PC-9 (cell line): ENCODE results near the gene ZNF438. TPM values are rescaled to one million over a fixed set of nuclear protein-coding genes. Genes with fewer than 3 reads are reported as not detected.

Source experiments
- Bru-seq: library from RNA; stranded (reverse); fragments of 400-500 nt; gene quantifications from one replicate; lab custom pipeline; 2021; lab: Mats Ljungman, UMichigan
- BruChase-seq, 2 experiments: library from RNA; stranded (reverse); fragments of 400-500 nt; gene quantifications; one replicate each; lab custom pipeline; 2021; lab: Mats Ljungman, UMichigan
- BruUV-seq: library from RNA; stranded (reverse); fragments of 400-500 nt; replicated peaks from 2 replicates; lab custom pipeline; 2021; lab: Mats Ljungman, UMichigan
- CTCF ChIA-PET: fragments of 300-600 bp; sonication (Branson Sonifier 250); formaldehyde crosslinking; loops from one replicate; lab custom pipeline; 2022; ENCODE audit warnings: antibody characterized with exemption; lab: Charles Lee
- POLR2A ChIA-PET: fragments of 300-600 bp; sonication (Branson Sonifier 250); formaldehyde crosslinking; loops from one replicate; lab custom pipeline; 2022; ENCODE audit warnings: antibody characterized with exemption; ENCODE audit not compliant: unreplicated experiment; lab: Charles Lee
- DNase-seq, 2 experiments: peaks; one replicate each; pipeline versions ENCODE4 v3.0.0 to v3.0.0-alpha.2; 2015 to 2022; ENCODE audit warnings: mixed read lengths in 1 of 2
- H2AFZ ChIP-seq: fragments of 200-600 bp; sonication (generic); 2 replicates; pipeline ENCODE4 v1.8.1; 2017; ENCODE audit warnings: antibody characterized with exemption
- H3F3A ChIP-seq: fragments of 200-600 bp; sonication (generic); 2 replicates; pipeline ENCODE4 v1.8.1; 2017; ENCODE audit warnings: antibody characterized with exemption, mild to moderate bottlenecking, low read depth; ENCODE audit not compliant: insufficient read depth
- H3K27ac ChIP-seq: fragments of 200-600 bp; sonication (generic); 2 replicates; pipeline ENCODE4 v1.6.1; 2016; ENCODE audit warnings: mixed run types
- H3K27me3 ChIP-seq: fragments of 200-600 bp; sonication (generic); 2 replicates; pipeline ENCODE4 v1.6.1; 2016; ENCODE audit warnings: low read depth, mixed run types; ENCODE audit not compliant: insufficient read depth
- H3K36me3 ChIP-seq: fragments of 200-600 bp; sonication (generic); 2 replicates; pipeline ENCODE4 v1.6.1; 2016; ENCODE audit warnings: low read depth, mixed run types
- H3K4me1 ChIP-seq: fragments of 200-600 bp; sonication (generic); replicated peaks from 2 replicates; pipeline ENCODE4 v1.6.1; 2016; ENCODE audit warnings: mixed run types; ENCODE audit not compliant: insufficient read depth
- H3K4me2 ChIP-seq: fragments of 200-600 bp; sonication (generic); 2 replicates; pipeline ENCODE4 v1.6.1; 2017; ENCODE audit warnings: mixed run types
- H3K4me3 ChIP-seq: fragments of 200-600 bp; sonication (generic); 2 replicates; pipeline ENCODE4 v1.6.1; 2016; ENCODE audit warnings: mixed run types
- H3K79me2 ChIP-seq: fragments of 200-600 bp; sonication (generic); 2 replicates; pipeline ENCODE4 v1.6.1; 2017; ENCODE audit warnings: low read depth, mixed run types
- H3K9me2 ChIP-seq: fragments of 200-600 bp; sonication (generic); 2 replicates; pipeline ENCODE4 v1.8.1; 2017; ENCODE audit warnings: mild to moderate bottlenecking; ENCODE audit not compliant: insufficient read depth
- H3K9me3 ChIP-seq: fragments of 200-600 bp; sonication (generic); 2 replicates; pipeline ENCODE4 v1.8.1; 2016; ENCODE audit warnings: low read depth; ENCODE audit not compliant: insufficient read depth
- H4K20me1 ChIP-seq: fragments of 200-600 bp; sonication (generic); 2 replicates; pipeline ENCODE4 v1.8.1; 2017; ENCODE audit not compliant: insufficient read depth
- CTCF ChIP-seq: fragments of 200-600 bp; sonication (generic); conservative IDR thresholded peaks from 2 replicates; pipeline ENCODE4 v1.6.1; 2017; ENCODE audit warnings: mixed run types, antibody characterized with exemption, mild to moderate bottlenecking, moderate library complexity
- EZH2 ChIP-seq: fragments of 200-600 bp; sonication (generic); IDR thresholded peaks from 2 replicates; pipeline ENCODE4 v1.8.0; 2017; ENCODE audit warnings: antibody characterized with exemption, low read depth
- intact Hi-C: fragments of 100-400 bp; cut with micrococcal nuclease; formaldehyde crosslinking; loops from one replicate; pipeline ENCODE4 v1.10.0; 2022; ENCODE audit not compliant: unreplicated experiment
- long read RNA-seq: library from polyadenylated mRNA; stranded (forward); transcript quantifications from one replicate; pipeline ENCODE4 v2.0.0, GENCODE V29; 2022
- total RNA-seq: library from RNA; stranded (reverse); gene quantifications from 2 replicates; pipeline ENCODE4 v1.2.3, GENCODE V29; 2021

ZNF438 gene
- total RNA-seq (4.6 and 4.7 TPM in 2 replicates), Bru-seq, nascent RNA (percentile 62 among the genes with signal in this experiment), BruChase-seq, experiment 1, labeled RNA remaining after a 2-hour chase (percentile 67 among the genes with signal in this experiment), BruChase-seq, experiment 2, labeled RNA remaining after a 6-hour chase (percentile 45 among the genes with signal in this experiment)
- long read RNA-seq, partial matches to known transcripts = 1 of 14 reads
- long read RNA-seq, other reads (novel, unspliced or antisense) = 6 of 14 reads

- peak within 1 kb of the TSS; percentile 95 for H3K4me2 ChIP-seq
- no peaks in the 10 kb centered on the region for H3K27me3 ChIP-seq
- H3K4me1 ChIP-seq = peaks cover 24% of the 10 kb centered on the region
- H2AFZ ChIP-seq = peak within 1 kb of the TSS; percentile 91
- H3K9me3 ChIP-seq = no peaks in the 10 kb centered on the region
- peak; percentile 66 for TF ChIP-seq CTCF
- no peak for TF ChIP-seq EZH2
- H3K36me3 ChIP-seq = no peaks in the 10 kb centered on the region
- POLR2A ChIA-PET = interaction anchor here (0.5 to 1.1 kb wide), 20 partner anchors 20 to 1973 kb away, joined by 3 to 29 read pairs (median 4); no protein-coding TSS in a partner anchor
- intact Hi-C loops = loop anchor here (1.0 to 10.0 kb wide), 11 partner anchors 67 to 729 kb away; no protein-coding TSS in a partner anchor
- H3K9me2 ChIP-seq = no peaks in the 10 kb centered on the region
- DNase-seq = peak; percentile 72 to 95
- H3K27ac ChIP-seq = peak within 1 kb of the TSS; percentile 93
- BruUV-seq = no TSS peak
- H3F3A ChIP-seq = 0 out of 2 replicates have a peak, but pooled peaks cover 6% of the 10 kb centered on the region
- peak within 1 kb of the TSS; percentile 70 for H3K4me3 ChIP-seq
- H4K20me1 ChIP-seq = no peaks in the 10 kb centered on the region
- CTCF ChIA-PET = interaction anchor here (0.6 to 1.2 kb wide), 5 partner anchors 69 to 555 kb away, joined by 3 to 8 read pairs (median 3); no protein-coding TSS in a partner anchor
- H3K79me2 ChIP-seq = no peaks in the 10 kb centered on the region
Observed at GRCh38 chr10:31031558-31032257, at the start of gene ZNF438. TSS of gene ZNF438 (minus strand) at chr10:31031865. CDS start at chr10:30877034, 154,831 bp downstream.

GRCh38 chr10:31076610-31076988 is 44.9 kb upstream of the ZNF438 start:
- peaks cover 3% of the 10 kb centered on the region; the same call in 1 of the 2 replicates for H3F3A ChIP-seq
- no TSS peak for BruUV-seq
- H3K27ac ChIP-seq = no peak overlapping the region
- peaks cover 22% of the 10 kb centered on the region for H3K4me1 ChIP-seq
- no peaks in the 10 kb centered on the region for H3K27me3 ChIP-seq
- no peaks in the 10 kb centered on the region for H3K79me2 ChIP-seq
- H2AFZ ChIP-seq = no peak overlapping the region
- no peak for TF ChIP-seq EZH2
- H3K9me2 ChIP-seq = no peaks in the 10 kb centered on the region
- no peaks in the 10 kb centered on the region for H3K36me3 ChIP-seq
- H3K9me3 ChIP-seq = no peaks in the 10 kb centered on the region
- ChIA-PET CTCF (no interaction called here), POLR2A (no interaction called here)
- DNase-seq = no peak
- no peak overlapping the region for H3K4me3 ChIP-seq
- intact Hi-C loops = no loop called here
- no peaks in the 10 kb centered on the region for H4K20me1 ChIP-seq
- no peak overlapping the region for H3K4me2 ChIP-seq

- 0 out of 2 replicates have a peak overlapping the region, but pooled peaks have one; percentile 17 for H3K27ac ChIP-seq
- CTCF ChIA-PET = no interaction called here
Observed at GRCh38 chr10:31075881-31076609, 44.4 kb upstream of the ZNF438 start.

More at GRCh38 chr10:31075881-31076609, 44.4 kb upstream of the ZNF438 start:
- Histone ChIP-seq H3K27me3 (no peaks in the 10 kb centered on the region), H3K9me2 (no peaks in the 10 kb centered on the region), H3K79me2 (no peaks in the 10 kb centered on the region), H2AFZ (no peak overlapping the region), H3F3A (peaks cover 3% of the 10 kb centered on the region; the same call in 1 of the 2 replicates), H3K4me2 (peak overlapping the region; percentile 21), H3K4me3 (no peak overlapping the region), H3K9me3 (no peaks in the 10 kb centered on the region), H4K20me1 (no peaks in the 10 kb centered on the region), H3K36me3 (no peaks in the 10 kb centered on the region), H3K4me1 (peaks cover 28% of the 10 kb centered on the region)
- TF ChIP-seq CTCF (no peak), EZH2 (no peak)
- no TSS peak for BruUV-seq
- POLR2A ChIA-PET = interaction anchor here (0.5 kb wide), 2 partner anchors 72 to 1495 kb away, joined by 3 to 5 read pairs; no protein-coding TSS in a partner anchor
- DNase-seq = no peak
- intact Hi-C loops = loop anchor here (2.0 kb wide), 1 partner anchor 41 kb away; no protein-coding TSS in a partner anchor
